Activated naive CD4-positive, alpha-beta T cell treated with anti-CD3 and anti-CD28 coated beads, Interleukin-2, amount 50 U/mL, for 72 hours (primary cell): Measurements from ENCODE around the gene KLHL13. TPM values are rescaled to one million over a fixed set of nuclear protein-coding genes. Genes with fewer than 3 reads are reported as not detected.

Source experiments
- total RNA-seq, 2 donors: library from RNA; stranded (reverse); gene quantifications; one replicate each; pipeline ENCODE4 v1.2.3, GENCODE V29; 2022

KLHL13 gene
- total RNA-seq, 2 donors from 2014 or later = 0.48 to 1.4 TPM

Other genes with a start within 250 kb of the KLHL13 start
- gene WDR44, start 229.3 kb upstream of the KLHL13 start, total RNA-seq = 1 to 10 TPM; 8.0 TPM